Lung microvascular endothelial cell (primary cell): ENCODE results near the gene ZDHHC17. TPM values are rescaled to one million over a fixed set of nuclear protein-coding genes. Genes with fewer than 3 reads are reported as not detected.
"Not testable (repeated sequence)": the region's sequence is repeated elsewhere in the genome, so short reads cannot be mapped to it uniquely, and the experiment has no call there.

ENCODE experiments used
- DNase-seq, 2 donors: peaks; one replicate each; pipeline versions ENCODE4 v3.0.0 to v3.0.0-alpha.2; 2010; ENCODE audit warnings: low read depth in 2 of 2
- total RNA-seq: library from RNA; depleted of rRNA; stranded (reverse); fragments of >200 nt; gene quantifications from 2 replicates; pipeline ENCODE4 v1.2.1, GENCODE V29; 2014

ZDHHC17 gene
- total RNA-seq, 1 donor from 2014 or later = 145 TPM

- no peak for DNase-seq
Measured at GRCh38 chr12:76766161-76766560, 2.2 kb downstream of the ZDHHC17 start.

- DNase-seq = peak in 1 of 2 donors; percentile 13
Measured at GRCh38 chr12:76768576-76768975, 4.7 kb downstream of the ZDHHC17 start.

GRCh38 chr12:76777765-76778216 lies 13.9 kb downstream of the ZDHHC17 start:
- DNase-seq = no peak

GRCh38 chr12:76778364-76778763 lies 14.4 kb downstream of the ZDHHC17 start:
- no peak for DNase-seq

- DNase-seq = not testable (repeated sequence)
Measured at GRCh38 chr12:76779310-76779709, 15.4 kb downstream of the ZDHHC17 start.

GRCh38 chr12:76781321-76781720 lies 17.4 kb downstream of the ZDHHC17 start:
- DNase-seq = no peak

- DNase-seq = peak; percentile 31 to 96
Measured at GRCh38 chr12:76782526-76782925, 18.6 kb downstream of the ZDHHC17 start.

- DNase-seq = peak in 1 of 2 donors; percentile 83
Measured at GRCh38 chr12:76784600-76785051, 20.7 kb downstream of the ZDHHC17 start.

GRCh38 chr12:76785407-76785806 lies 21.5 kb downstream of the ZDHHC17 start:
- no peak for DNase-seq

GRCh38 chr12:76786986-76787385 lies 23.1 kb downstream of the ZDHHC17 start:
- DNase-seq = no peak

- no peak for DNase-seq
Measured at GRCh38 chr12:76787689-76788088, 23.8 kb downstream of the ZDHHC17 start.

- DNase-seq = no peak
Measured at GRCh38 chr12:76789335-76790050, 25.6 kb downstream of the ZDHHC17 start.

- DNase-seq = peak; percentile 43 to 57
Measured at GRCh38 chr12:76790564-76791552, 26.9 kb downstream of the ZDHHC17 start.

GRCh38 chr12:76792828-76793227 lies 28.9 kb downstream of the ZDHHC17 start:
- no peak for DNase-seq

- DNase-seq = no peak
Measured at GRCh38 chr12:76798864-76799263, 34.9 kb downstream of the ZDHHC17 start.

GRCh38 chr12:76799362-76799761 lies 35.4 kb downstream of the ZDHHC17 start:
- DNase-seq = no peak

GRCh38 chr12:76802060-76802459 lies 38.1 kb downstream of the ZDHHC17 start:
- DNase-seq = no peak

GRCh38 chr12:76804435-76804976 lies 40.6 kb downstream of the ZDHHC17 start:
- no peak for DNase-seq

GRCh38 chr12:76810671-76811419 lies 46.9 kb downstream of the ZDHHC17 start:
- DNase-seq = no peak

- no peak for DNase-seq
Measured at GRCh38 chr12:76811976-76812375, 48.1 kb downstream of the ZDHHC17 start.

GRCh38 chr12:76813265-76813664 lies 49.4 kb downstream of the ZDHHC17 start:
- no peak for DNase-seq
